ENCODE data around the gene TAF1.
"Not testable (repeated sequence)": the region's sequence is repeated elsewhere in the genome, so short reads cannot be mapped to it uniquely, and the experiment has no call there.

TAF1 gene

GRCh38 chrX:71509289-71509688 is 143.1 kb downstream of the TAF1 start:
- DNase-seq: no peak

DNA sequence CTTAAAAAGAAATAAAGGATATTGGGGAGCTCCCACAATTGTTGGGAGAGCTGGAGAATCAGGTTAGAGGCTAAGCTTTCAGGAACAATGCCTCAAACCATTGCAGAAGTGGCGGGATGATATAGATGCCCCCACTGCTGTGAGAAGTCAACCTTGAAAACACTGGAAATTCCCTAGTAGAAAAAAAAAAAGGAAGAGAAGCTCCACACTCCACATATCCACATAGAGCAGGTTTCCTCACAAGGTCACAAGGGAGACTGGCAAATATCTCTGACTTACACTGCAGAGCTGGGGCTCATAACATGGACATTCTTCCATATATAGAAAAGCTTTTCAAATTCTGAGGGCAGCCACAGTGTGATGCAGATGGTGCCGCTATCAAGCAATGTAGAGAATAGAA is 144.0 kb downstream of the TAF1 start:
- no peak for DNase-seq

DNA sequence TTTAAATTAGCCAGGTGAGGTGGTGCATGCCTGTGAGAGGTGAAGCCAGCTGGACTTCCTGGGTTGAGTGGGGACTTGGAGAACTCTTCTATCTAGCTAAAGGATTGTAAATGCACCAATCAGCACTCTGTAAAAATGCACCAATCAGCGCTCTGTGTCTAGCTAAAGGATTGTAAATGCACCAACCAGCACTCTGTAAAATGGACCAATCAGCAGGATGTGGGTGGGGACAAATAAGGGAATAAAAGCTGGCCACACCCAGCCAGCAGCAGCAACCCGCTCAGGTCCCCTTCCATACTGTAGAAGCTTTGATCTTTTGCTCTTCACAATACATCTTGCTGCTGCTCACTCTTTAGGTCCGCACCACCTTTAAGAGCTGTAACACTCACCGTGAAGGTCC is 147.6 kb downstream of the TAF1 start:
- DNase-seq: not testable (repeated sequence)

DNA sequence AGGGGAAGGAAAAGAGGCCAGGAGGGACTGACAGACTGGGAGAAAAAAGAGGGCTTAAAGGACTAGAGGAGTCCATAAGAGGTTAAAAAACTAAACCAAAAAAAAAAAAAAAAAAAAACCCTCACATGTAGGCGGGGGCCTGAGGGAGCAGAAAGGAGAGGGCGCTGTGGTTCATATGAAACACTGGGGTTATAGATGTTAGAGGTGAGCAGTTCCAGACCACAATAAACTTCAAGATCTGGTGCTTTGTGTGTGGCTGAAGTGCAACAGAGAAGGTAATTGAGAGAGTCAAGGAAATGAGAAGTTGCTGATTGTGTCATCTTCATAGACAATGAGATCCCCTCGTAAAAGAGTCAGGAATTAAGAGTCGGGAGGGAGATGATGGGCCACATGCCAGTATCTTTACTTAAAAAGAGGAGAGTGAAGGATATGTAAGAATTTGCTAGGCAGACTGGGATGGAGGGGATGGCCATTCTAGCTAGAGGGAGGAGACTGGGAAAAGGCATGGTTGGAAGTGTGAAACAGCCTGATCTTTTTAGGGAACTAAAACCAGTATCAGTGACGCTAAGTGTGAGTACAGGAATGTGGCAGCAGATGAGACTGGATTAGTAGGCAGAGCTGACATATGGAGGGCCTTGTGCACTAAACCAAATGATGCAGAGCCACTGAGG is 148.3 kb downstream of the TAF1 start:
- DNase-seq: no peak

DNA sequence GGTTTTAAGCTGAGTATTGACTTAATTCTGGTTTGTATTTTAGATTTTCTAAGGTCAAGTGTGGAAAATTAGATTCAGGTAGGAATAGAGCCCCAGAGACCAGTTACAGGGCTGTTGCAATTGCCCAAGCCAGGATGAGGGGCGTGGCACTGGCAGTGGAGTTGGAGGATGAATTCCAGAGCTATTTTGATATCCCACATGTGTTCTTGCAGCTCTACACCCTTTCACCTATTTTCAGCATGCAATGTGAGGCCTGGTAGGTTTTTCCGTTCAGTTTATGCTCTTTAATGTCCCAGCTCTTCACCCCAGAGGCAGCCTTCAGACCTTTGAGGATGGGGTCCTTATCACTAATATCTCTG is 148.9 kb downstream of the TAF1 start:
- peak; percentile 11 for DNase-seq

All from fibroblast of skin of right quadriceps (primary cell).